ENCODE results near the gene GLRX5.
"Not testable (repeated sequence)": the region's sequence is repeated elsewhere in the genome, so short reads cannot be mapped to it uniquely, and the experiment has no call there.

GLRX5 gene

DNA sequence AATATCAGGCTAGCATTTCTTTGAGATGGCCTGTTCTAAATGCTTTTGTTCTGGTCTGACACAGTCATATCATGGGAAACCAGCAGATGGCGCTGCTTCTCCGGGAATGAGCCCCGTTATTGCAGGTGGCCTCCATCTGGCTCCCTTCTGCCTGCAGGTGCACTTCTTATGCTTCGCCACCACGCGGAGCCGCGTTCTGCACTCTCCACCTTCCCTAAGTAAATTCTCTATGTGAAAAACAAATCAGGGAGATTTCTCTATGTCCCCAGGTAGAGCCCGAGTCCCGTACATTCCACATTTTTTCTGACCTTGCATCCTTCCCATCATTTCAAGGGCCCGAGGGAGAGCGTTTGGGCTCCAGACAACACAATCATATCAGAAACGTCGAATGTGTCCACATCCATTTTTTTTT lies 26.2 kb downstream of the GLRX5 start:
- DNase-seq: peak; percentile 88

DNA sequence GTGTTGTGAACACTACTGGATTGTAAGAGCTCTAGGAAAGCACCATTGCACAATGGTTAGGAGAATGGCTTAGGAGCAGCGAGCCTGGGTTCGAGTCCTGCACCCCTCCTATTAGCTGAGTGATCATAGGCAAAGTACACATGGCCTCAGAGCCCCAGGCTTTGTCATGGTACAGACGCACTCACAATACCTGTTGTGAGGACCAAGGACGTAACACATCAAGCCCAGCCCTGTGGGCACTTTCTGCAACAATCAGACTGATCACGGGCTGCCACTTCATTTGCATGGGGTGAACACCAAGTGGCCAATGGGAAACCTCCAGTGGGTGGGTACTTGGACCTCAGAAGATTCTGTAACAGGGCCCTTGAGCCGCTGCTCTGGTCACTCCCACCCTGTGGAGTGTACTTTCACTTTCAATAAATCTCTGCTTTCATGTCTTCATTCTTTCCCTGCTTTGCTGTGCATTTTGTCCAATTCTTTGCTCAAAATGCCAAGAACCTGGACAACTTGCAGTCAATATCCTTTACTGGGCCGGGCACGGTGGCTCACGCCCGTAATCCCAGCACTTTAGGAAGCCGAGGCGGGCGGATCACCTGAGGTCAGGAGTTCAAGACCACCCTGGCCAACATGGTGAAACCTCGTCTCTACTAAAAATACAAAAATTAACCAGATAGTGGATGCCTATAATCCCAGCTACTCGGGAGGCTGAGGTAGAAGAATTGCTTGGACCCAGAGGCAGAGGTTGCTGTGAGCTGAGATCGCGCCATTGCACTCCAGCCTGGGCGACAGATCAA lies 28.2 kb downstream of the GLRX5 start:
- no peak for DNase-seq

DNA sequence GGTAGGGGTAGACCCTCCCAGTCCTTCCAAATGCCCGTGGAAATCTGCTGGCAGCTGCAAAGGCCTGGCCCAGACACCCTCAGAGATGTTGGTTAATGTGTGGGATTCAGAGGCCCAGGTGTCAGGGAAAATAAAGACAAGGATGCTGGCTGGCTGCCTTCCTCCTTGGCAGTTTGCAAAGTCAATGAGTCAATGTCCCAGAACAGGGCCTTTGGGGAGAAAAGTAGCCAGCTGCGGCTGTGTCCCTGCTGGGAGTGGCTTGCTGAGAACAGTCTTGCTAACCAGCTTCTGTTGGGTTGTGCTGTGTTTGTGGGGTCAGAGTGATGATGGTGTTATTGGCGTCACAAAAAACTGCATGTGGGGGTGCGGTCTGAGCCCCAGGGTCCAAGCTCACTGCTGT lies 29.2 kb downstream of the GLRX5 start:
- DNase-seq: no peak

DNA sequence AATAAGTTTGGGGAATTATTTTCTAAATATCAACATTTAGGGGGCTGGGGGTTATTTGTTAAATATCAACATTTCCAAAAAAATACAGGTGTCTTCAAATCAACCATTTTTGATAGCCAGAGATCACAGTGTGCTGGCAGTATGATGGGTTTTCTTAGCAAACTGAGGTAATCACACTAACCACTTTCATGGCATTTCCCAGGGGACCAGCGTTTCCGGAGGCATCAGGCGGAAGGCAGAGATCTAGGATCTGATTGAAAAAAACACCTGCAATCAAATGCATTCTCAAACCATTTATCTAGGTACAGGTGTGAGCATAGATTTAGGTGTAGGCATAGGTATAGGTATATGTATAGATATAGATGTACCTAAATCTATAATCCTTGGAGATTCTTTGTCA lies 34.6 kb downstream of the GLRX5 start:
- DNase-seq: no peak

DNA sequence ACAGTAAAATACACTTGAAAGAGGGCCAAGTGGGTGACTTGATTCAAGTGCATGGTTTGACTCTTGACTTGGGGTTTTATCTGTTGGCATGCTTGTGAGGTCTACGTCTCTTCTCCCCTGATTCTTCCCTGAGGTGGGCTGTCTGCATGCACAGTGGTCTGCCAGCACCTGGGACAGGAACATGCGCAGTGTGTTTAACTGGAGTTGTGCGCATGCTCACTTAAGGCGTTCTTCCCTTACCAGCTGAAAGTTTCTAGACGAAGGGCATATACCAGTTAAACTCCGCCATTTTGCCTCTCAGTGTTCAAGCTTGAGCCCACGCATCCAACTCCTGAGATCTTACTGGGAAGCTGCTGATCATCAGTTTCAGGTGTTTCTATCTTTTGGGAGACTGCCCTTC lies 38.5 kb downstream of the GLRX5 start:
- no peak for DNase-seq

DNA sequence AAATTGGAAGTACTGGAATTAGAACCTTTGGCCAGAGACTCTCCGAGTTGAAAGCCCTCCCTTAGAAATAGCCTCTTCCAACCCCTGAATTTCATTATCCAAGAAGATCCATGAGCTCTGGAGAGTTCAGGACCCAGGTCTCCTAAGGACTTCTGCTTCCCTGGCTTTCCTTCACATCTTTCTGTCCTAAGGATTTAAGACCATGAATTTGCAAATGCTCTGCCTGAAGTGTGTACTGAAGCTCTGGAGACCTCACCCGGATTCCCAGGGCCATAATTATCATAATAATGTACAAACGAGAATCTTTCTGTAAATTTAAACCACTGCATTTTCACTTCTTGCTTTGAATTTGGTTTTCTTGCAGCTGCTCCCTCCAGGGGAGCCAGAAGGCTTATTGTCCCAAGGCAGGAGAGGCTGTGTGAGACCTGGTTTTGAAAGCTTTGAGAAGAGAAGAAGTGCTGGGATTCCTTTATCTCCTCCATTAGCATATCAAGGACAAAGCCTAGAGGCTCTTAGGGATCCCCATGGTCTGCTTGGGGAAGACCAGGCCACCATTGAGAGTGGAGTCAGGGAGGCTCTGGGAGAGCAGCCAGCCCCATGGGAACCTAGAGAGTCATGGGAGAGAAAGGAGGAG lies 41.1 kb downstream of the GLRX5 start:
- no peak for DNase-seq

DNA sequence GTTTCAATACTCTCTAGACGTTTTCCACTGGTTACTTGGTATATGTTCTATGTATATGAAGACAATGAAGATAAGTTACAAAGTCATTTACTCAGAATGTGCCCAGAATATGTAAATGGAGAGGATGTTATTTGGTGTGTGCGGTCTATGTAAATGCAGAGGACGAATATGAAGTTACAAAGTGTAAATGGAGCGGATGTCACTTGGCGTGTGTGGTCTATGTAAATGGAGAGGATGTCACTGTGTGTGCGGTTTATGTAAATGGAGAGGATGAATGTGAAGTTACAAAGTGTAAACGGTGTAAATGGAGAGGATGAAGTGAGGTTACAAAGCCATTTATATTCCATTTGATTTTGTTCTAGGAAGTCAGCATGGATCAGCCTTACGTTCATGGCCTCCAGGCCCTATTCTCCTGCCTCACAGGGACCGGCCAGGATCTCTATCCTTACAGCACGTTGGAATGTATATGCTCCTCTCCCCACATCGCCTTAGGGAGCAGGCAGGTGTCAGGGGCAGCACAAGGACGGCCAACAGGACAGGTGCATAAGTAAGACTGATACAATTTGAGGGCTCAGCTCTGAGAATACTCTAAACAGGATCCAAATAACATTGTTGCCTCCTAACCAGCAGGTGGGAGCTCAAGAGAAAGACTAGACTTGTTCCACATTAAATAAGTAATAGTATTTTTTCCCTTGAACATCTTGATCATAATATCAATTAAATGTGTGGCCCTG lies 42.4 kb downstream of the GLRX5 start:
- no peak for DNase-seq

DNA sequence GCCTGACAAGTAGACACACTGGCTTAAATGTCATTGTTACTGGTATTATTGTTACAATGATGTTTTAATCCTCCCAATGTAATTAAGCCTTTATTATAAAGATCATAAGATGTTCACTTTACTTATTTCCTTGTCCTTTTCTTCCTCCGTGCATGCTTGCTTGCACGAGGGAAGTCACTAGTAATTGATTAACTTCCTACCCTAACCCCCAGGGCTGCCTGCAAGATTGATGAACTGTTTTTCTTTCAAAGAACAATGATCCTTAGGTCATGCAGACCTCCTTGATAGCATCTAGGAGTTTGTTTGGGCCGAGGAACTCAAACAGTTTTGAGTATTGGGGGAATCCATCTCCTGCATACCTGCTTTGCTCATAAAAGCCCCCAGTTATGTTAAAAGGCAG lies 43.0 kb downstream of the GLRX5 start:
- DNase-seq: no peak

DNA sequence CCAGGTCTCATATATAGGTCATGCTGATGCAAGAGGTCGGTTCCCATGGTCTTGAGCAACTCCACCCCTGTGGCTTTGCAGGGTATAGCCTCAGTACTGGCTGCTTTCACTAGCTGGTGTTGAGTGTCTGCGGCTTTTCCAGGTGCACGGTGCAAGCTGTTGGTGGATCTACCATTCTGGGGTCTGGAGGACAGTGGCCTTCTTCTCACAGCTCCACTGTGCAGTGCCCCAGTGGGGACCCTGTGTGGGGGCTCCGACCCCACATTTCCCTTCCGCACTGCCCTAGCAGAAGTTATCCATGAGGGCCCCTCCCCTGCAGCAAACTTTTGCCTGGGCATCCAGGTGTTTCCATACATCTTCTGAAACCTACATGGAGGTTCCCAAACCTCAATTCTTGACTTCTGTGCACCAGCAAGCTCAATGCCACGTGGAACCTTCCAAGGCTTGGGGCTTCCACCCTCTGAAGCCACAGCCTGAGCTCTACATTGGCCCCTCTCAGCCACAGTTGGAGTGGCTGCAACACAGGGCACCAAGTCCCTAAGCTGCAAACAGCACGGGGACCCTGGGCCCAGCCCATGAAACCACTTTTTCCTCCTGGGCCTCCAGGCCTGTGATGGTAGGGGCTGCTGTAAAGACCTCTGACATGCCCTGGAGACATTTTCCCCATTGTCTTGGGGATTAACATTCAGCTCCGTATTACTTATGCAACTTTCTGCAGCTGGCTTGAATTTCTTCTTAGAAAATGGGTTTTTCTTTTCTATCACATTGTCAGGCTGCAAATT lies 49.2 kb downstream of the GLRX5 start:
- not testable (repeated sequence) for DNase-seq

DNA sequence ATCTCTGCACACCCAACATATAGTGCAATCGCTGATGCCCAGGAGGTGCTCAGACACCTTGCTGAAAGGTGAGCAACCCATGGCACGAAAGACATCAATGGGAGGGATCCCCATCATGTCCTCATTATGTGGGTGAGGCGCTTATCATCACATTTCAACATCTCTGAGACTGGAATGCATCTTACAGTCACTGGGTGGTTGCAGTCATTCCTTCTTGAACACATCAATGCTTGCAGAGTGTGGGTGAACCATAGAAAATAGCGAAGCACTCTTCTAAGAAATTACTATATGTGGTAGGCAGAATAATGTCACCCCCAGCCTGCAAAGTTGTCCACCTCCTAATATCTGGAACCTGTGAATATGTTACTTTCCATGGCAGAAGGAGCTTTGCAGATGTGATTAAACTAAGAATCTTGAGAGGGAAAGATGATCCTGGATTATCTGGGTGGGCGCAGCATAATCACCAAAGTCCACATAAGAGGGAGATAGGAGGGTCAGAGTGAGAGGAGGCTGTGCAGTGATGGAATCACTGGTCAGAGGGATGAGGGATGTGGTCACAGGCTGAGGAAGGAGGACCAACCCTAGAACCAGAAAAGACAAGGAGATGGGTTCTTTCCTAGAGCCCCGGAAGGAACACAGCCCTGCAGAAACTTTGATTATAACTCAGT lies 51.2 kb downstream of the GLRX5 start:
- no peak for DNase-seq

DNA sequence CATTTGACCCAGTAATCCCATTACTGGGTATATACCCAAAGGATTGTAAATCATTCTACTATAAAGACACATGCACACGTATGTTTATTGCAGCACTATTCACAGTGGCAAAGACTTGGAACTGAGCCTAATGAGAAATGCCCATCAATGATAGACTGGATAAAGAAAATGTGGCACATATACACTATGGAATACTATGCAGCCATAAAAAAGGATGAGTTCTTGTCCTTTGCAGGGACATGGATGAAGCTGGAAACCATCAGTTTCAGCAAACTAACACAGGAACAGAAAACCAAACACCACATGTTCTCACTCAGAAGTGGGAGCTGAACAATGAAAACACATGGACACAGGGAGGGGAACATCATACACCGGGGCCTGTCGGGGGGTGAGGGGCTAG lies 56.3 kb downstream of the GLRX5 start:
- not testable (repeated sequence) for DNase-seq
